Naive thymus-derived CD4-positive, alpha-beta T cell (primary cell): ENCODE results near the gene XPNPEP2. TPM values are rescaled to one million over a fixed set of nuclear protein-coding genes. Genes with fewer than 3 reads are reported as not detected.

ENCODE experiments used
- ATAC-seq: fragments of 150-1000 bp; cut with Tn5 transposase; 2 replicates; pipeline ENCODE4 v1.10.0; 2021; ENCODE audit warnings: mild to moderate bottlenecking, moderate library complexity
- CTCF ChIA-PET: fragments of 350-600 bp; sonication (Branson Sonifier 250); formaldehyde crosslinking; loops from one replicate; lab custom pipeline; 2021; ENCODE audit warnings: antibody characterized with exemption; lab: Charles Lee
- POLR2A ChIA-PET: fragments of 350-600 bp; sonication (Branson Sonifier 250); formaldehyde crosslinking; loops from one replicate; lab custom pipeline; 2021; ENCODE audit warnings: antibody characterized with exemption, inconsistent platforms; lab: Charles Lee
- DNase-seq, 9 donors: peaks; one replicate each; pipeline versions ENCODE4 v3.0.0 to v3.0.0-alpha.2; 2020 to 2022; ENCODE audit warnings: mixed read lengths in 1 of 9
- H3K27ac ChIP-seq: one replicate; pipeline ENCODE4 v1.7.0; 2013; ENCODE audit warnings: mild to moderate bottlenecking, low read depth, low read length, moderate library complexity
- H3K27me3 ChIP-seq, 2 donors: one replicate each; pipeline ENCODE4 v1.7.0; 2013; ENCODE audit warnings: low read length in 2 of 2, mild to moderate bottlenecking in 2 of 2, moderate library complexity in 2 of 2; ENCODE audit not compliant: control insufficient read depth in 2 of 2, insufficient read depth in 2 of 2
- H3K36me3 ChIP-seq, 3 experiments: 1 replicate in 2 of 3; 2 replicates in 1 of 3; pipeline ENCODE4 v1.7.0; 2013; ENCODE audit warnings: low read length in 3 of 3, mild to moderate bottlenecking in 3 of 3, moderate library complexity in 1 of 3; ENCODE audit not compliant: insufficient read depth in 3 of 3, control insufficient read depth in 2 of 3
- H3K4me1 ChIP-seq, 2 donors: one replicate each; pipeline ENCODE4 v1.7.0; 2013; ENCODE audit warnings: low read length in 2 of 2, mild to moderate bottlenecking in 2 of 2, moderate library complexity in 1 of 2; ENCODE audit not compliant: control insufficient read depth in 2 of 2, insufficient read depth in 2 of 2
- H3K4me3 ChIP-seq: 2 replicates; pipeline ENCODE4 v1.7.0; 2013; ENCODE audit warnings: mild to moderate bottlenecking, low read length
- H3K9me3 ChIP-seq, 3 experiments: 1 replicate in 2 of 3; 2 replicates in 1 of 3; pipeline ENCODE4 v1.7.0; 2013; ENCODE audit warnings: low read length in 3 of 3; ENCODE audit not compliant: control insufficient read depth in 2 of 3
- H3K27ac Mint-ChIP-seq, 9 donors: one replicate each; pipeline ENCODE4 v1.8.0; 2020 to 2022; ENCODE audit warnings: mixed read lengths in 9 of 9, mild to moderate bottlenecking in 8 of 9, moderate library complexity in 5 of 9, inconsistent platforms in 2 of 9
- H3K27me3 Mint-ChIP-seq, 5 donors: one replicate each; pipeline ENCODE4 v1.8.0; 2021 to 2022; ENCODE audit warnings: mixed read lengths in 5 of 5, mild to moderate bottlenecking in 1 of 5
- H3K36me3 Mint-ChIP-seq, 5 donors: one replicate each; pipeline ENCODE4 v1.8.0; 2020 to 2022; ENCODE audit warnings: mixed read lengths in 5 of 5, mild to moderate bottlenecking in 3 of 5, inconsistent platforms in 1 of 5
- H3K4me1 Mint-ChIP-seq, 7 donors: one replicate each; pipeline ENCODE4 v1.8.0; 2020 to 2022; ENCODE audit warnings: mixed read lengths in 7 of 7, mild to moderate bottlenecking in 3 of 7, inconsistent platforms in 1 of 7
- H3K4me3 Mint-ChIP-seq, 10 donors: one replicate each; pipeline ENCODE4 v1.8.0; 2020 to 2022; ENCODE audit warnings: mild to moderate bottlenecking in 10 of 10, mixed read lengths in 10 of 10, moderate library complexity in 6 of 10, inconsistent platforms in 2 of 10
- H3K9me3 Mint-ChIP-seq, 11 donors: one replicate each; pipeline ENCODE4 v1.8.0; 2020 to 2022; ENCODE audit warnings: mixed read lengths in 11 of 11, mild to moderate bottlenecking in 4 of 11, inconsistent platforms in 1 of 11, moderate library complexity in 1 of 11
- intact Hi-C, 2 donors: fragments of 100-400 bp; cut with micrococcal nuclease; formaldehyde crosslinking; loops; one replicate each; pipeline ENCODE4 v1.15.1; 2023
- polyA plus RNA-seq, 2 donors: library from polyadenylated mRNA; unstranded; fragments of 300-500 nt; fragmentation: Illumina TruSeq; gene quantifications; one replicate each; pipeline ENCODE4 v1.2.3, GENCODE V29; 2021
- total RNA-seq, 6 experiments: library from RNA in 5 of 6; stranded (reverse) in 5 of 6; gene quantifications; 1 replicate in 5 of 6; 2 replicates in 1 of 6; pipeline ENCODE4 v1.2.3 and lab custom pipeline; 2021 to 2026

The XPNPEP2 gene
- total and polyA plus RNA-seq, 7 experiments from 2014 or later, result 0.13 to 0.82 (median 0.29) TPM; not detected in 4

DNA sequence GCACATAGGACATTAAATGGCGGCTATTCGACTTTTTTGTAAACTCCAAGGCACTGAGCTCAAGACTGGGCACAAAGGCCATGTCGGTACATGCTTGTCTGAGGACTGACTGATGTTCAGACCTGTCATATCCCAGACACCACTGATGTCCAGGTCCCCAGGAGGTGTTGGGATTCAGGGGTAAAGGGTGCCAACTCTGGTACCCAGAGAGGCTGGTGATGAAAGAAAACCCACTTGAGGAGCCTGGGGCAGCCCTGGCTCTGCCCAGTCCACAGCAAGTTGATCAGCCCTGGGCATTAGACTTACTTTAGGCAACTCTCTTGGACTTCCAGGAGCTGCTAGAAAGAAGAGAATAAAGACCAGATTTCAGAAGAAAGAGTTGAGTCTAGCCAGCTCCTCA lies 59.7 kb downstream of the XPNPEP2 start:
- H3K4me3 Mint-ChIP-seq, result no peak overlapping the region
- H3K4me1 Mint-ChIP-seq, result peaks cover 6 to 27% (median 19%) of the 10 kb centered on the region in 7 donors
- peaks cover 0 to 1% (median 0%) of the 10 kb centered on the region in 11 donors for H3K9me3 Mint-ChIP-seq
- peak overlapping the region in 6 of 9 donors; percentile 37 to 69 (median 59) for H3K27ac Mint-ChIP-seq
- DNase-seq (no peak), ATAC-seq (no peak)
- peaks cover 0 to 33% (median 0%) of the 10 kb centered on the region in 3 experiments for H3K36me3 ChIP-seq
- H3K4me3 ChIP-seq, result no peak overlapping the region
- ChIA-PET POLR2A (interaction anchor here (1.2 to 11.2 kb wide), 4 partner anchors 10 to 43 kb away, joined by 3 to 85 read pairs (median 18); partner anchors contain the start of gene SASH3), CTCF (no interaction called here)
- H3K27me3 ChIP-seq, result no peaks in the 10 kb centered on the region
- no peak overlapping the region for H3K27ac ChIP-seq
- intact Hi-C loops, result loop anchor here in 1 of 2 donors (2.0 kb wide), 2 partner anchors 18 to 24 kb away; no protein-coding TSS in a partner anchor
- H3K9me3 ChIP-seq, result no peaks in the 10 kb centered on the region
- peaks cover 0 to 10% (median 7%) of the 10 kb centered on the region in 5 donors for H3K36me3 Mint-ChIP-seq
- no peaks in the 10 kb centered on the region for H3K27me3 Mint-ChIP-seq
- no peaks in the 10 kb centered on the region for H3K4me1 ChIP-seq

- Histone ChIP-seq H3K9me3 (no peaks in the 10 kb centered on the region), H3K36me3 (peaks cover 0 to 28% (median 0%) of the 10 kb centered on the region in 3 experiments), H3K4me1 (no peaks in the 10 kb centered on the region), H3K4me3 (no peak overlapping the region), H3K27me3 (no peaks in the 10 kb centered on the region), H3K27ac (no peak overlapping the region)
- ATAC-seq (peak; percentile 61), DNase-seq (no peak)
- Mint-ChIP-seq H3K27ac (peak overlapping the region in 7 of 9 donors; percentile 37 to 69 (median 53)), H3K4me1 (peaks cover 6 to 27% (median 19%) of the 10 kb centered on the region in 7 donors), H3K4me3 (no peak overlapping the region), H3K27me3 (no peaks in the 10 kb centered on the region), H3K9me3 (peaks cover 0 to 1% (median 0%) of the 10 kb centered on the region in 11 donors), H3K36me3 (peaks cover 0 to 10% (median 7%) of the 10 kb centered on the region in 5 donors)
- ChIA-PET CTCF (no interaction called here), POLR2A (interaction anchor here (1.2 to 11.2 kb wide), 5 partner anchors 10 to 43 kb away, joined by 3 to 85 read pairs (median 7); partner anchors contain the start of gene SASH3)
- intact Hi-C loops, result loop anchor here in 1 of 2 donors (2.0 kb wide), 2 partner anchors 18 to 24 kb away; no protein-coding TSS in a partner anchor
Observed at GRCh38 chrX:129798888-129799287, 60.1 kb downstream of the XPNPEP2 start.

GRCh38 chrX:129800186-129800585 lies 61.4 kb downstream of the XPNPEP2 start:
- no peak overlapping the region for H3K4me3 Mint-ChIP-seq
- H3K9me3 ChIP-seq, result no peaks in the 10 kb centered on the region
- H3K4me3 ChIP-seq, result no peak overlapping the region
- H3K27ac ChIP-seq, result no peak overlapping the region
- no peaks in the 10 kb centered on the region for H3K27me3 Mint-ChIP-seq
- H3K27ac Mint-ChIP-seq, result peak overlapping the region in 3 of 9 donors; percentile 34 to 75 (median 37)
- no peaks in the 10 kb centered on the region for H3K27me3 ChIP-seq
- H3K36me3 Mint-ChIP-seq, result peaks cover 0 to 10% (median 7%) of the 10 kb centered on the region in 5 donors
- peaks cover 0 to 1% (median 0%) of the 10 kb centered on the region in 11 donors for H3K9me3 Mint-ChIP-seq
- ATAC-seq (no peak), DNase-seq (no peak)
- H3K4me1 ChIP-seq, result no peaks in the 10 kb centered on the region
- peaks cover 0 to 15% (median 0%) of the 10 kb centered on the region in 3 experiments for H3K36me3 ChIP-seq
- CTCF ChIA-PET, result interaction anchor here (0.6 to 1.0 kb wide), 3 partner anchors 9 to 189 kb away, joined by 3 to 4 read pairs (median 3); no protein-coding TSS in a partner anchor
- intact Hi-C loops, result no loop called here
- H3K4me1 Mint-ChIP-seq, result peaks cover 9 to 23% (median 16%) of the 10 kb centered on the region in 7 donors
- POLR2A ChIA-PET, result interaction anchor here (1.1 to 11.2 kb wide), 6 partner anchors 11 to 121 kb away, joined by 3 to 85 read pairs (median 7); partner anchors contain the start of gene SASH3

GRCh38 chrX:129802863-129803262 lies 64.1 kb downstream of the XPNPEP2 start:
- no peak overlapping the region for H3K4me3 ChIP-seq
- no peaks in the 10 kb centered on the region for H3K4me1 ChIP-seq
- intact Hi-C loops, result no loop called here
- no peaks in the 10 kb centered on the region for H3K36me3 ChIP-seq
- no peak overlapping the region for H3K27ac Mint-ChIP-seq
- H3K9me3 Mint-ChIP-seq, result peaks cover 0 to 1% (median 0%) of the 10 kb centered on the region in 11 donors
- H3K27ac ChIP-seq, result no peak overlapping the region
- no peak for DNase-seq
- no peaks in the 10 kb centered on the region for H3K27me3 ChIP-seq
- H3K27me3 Mint-ChIP-seq, result no peaks in the 10 kb centered on the region
- peaks cover 8 to 23% (median 14%) of the 10 kb centered on the region in 7 donors for H3K4me1 Mint-ChIP-seq
- H3K4me3 Mint-ChIP-seq, result no peak overlapping the region
- ChIA-PET CTCF (no interaction called here), POLR2A (no interaction called here)
- H3K36me3 Mint-ChIP-seq, result peaks cover 0 to 12% (median 7%) of the 10 kb centered on the region in 5 donors
- no peaks in the 10 kb centered on the region for H3K9me3 ChIP-seq
- no peak for ATAC-seq

DNA sequence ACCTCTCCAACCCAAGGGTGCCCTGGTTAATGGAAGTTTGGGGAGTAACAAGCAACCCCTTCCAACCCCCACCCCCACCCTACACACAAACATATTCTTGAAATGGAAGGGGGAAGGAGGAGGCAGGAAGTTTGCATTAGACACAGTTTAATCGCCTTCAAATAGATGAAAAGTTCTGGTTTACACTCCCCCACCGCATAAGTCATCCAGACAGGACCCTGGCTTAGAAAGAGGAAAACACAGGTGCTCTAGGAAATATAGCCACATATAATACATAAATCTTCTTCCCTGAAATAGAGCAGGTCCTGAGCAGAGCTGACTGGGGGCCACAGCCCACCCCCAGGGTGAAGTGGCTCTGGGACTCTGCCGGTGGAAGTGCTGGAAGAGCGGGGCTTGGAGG lies 66.0 kb downstream of the XPNPEP2 start:
- Mint-ChIP-seq H3K9me3 (no peaks in the 10 kb centered on the region), H3K36me3 (peaks cover 0 to 14% (median 5%) of the 10 kb centered on the region in 5 donors), H3K4me3 (peak overlapping the region in 1 of 10 donors; percentile 3), H3K27ac (peak overlapping the region in 4 of 9 donors; percentile 6 to 31 (median 19)), H3K4me1 (peaks cover 5 to 22% (median 9%) of the 10 kb centered on the region in 7 donors), H3K27me3 (no peaks in the 10 kb centered on the region)
- CTCF ChIA-PET, result no interaction called here
- no peaks in the 10 kb centered on the region for H3K9me3 ChIP-seq
- H3K4me3 ChIP-seq, result no peak overlapping the region
- H3K36me3 ChIP-seq, result no peaks in the 10 kb centered on the region
- no peaks in the 10 kb centered on the region for H3K4me1 ChIP-seq
- intact Hi-C loops, result no loop called here
- DNase-seq (no peak), ATAC-seq (no peak)
- POLR2A ChIA-PET, result no interaction called here
- H3K27ac ChIP-seq, result no peak overlapping the region
- H3K27me3 ChIP-seq, result no peaks in the 10 kb centered on the region

DNA sequence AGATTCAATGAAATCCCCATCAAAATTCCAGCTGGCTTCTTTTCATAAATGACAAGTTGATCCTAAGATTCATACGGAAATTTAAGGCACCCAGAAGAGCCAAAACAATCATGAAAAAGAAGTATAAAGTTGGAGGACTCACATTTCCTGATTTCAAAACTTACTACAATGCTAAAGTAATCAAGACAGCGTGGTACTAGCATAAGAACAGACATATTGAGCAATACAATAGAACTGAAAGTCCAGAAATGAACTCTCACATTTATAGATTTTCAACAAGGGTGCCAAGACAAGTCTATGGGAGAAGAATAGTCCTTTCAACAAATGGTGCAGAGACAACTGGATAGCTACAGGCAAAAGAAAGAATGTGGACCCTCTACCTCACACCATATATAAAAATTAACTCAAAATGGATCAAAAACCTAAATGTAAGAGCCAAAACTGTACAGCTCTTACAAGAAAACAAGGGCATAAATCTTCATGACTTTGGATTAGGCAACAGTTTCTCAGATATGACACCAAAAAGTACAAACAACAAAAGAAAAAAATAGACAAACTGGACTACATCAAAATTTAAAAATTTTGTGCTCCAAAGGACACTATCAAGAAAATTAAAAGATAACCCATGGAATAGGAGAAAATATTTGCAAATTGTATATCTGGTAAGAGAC lies 69.5 kb downstream of the XPNPEP2 start:
- ChIA-PET POLR2A (no interaction called here), CTCF (interaction anchor here (0.7 to 0.8 kb wide), 2 partner anchors 8 to 147 kb away, joined by 3 read pairs; no protein-coding TSS in a partner anchor)
- no peak overlapping the region for H3K4me3 ChIP-seq
- no peak overlapping the region for H3K4me3 Mint-ChIP-seq
- H3K27me3 ChIP-seq, result no peaks in the 10 kb centered on the region
- no peaks in the 10 kb centered on the region for H3K36me3 ChIP-seq
- H3K27me3 Mint-ChIP-seq, result no peaks in the 10 kb centered on the region
- intact Hi-C loops, result no loop called here
- H3K36me3 Mint-ChIP-seq, result peaks cover 0 to 24% (median 18%) of the 10 kb centered on the region in 5 donors
- no peaks in the 10 kb centered on the region for H3K4me1 ChIP-seq
- H3K4me1 Mint-ChIP-seq, result peaks cover 3 to 16% (median 7%) of the 10 kb centered on the region in 7 donors
- no peak for ATAC-seq
- DNase-seq, result no peak
- no peak overlapping the region for H3K27ac Mint-ChIP-seq
- H3K27ac ChIP-seq, result no peak overlapping the region
- no peaks in the 10 kb centered on the region for H3K9me3 ChIP-seq
- no peaks in the 10 kb centered on the region for H3K9me3 Mint-ChIP-seq
